SK-N-SH (cell line): Measurements from ENCODE around the gene PRPF6. TPM values are rescaled to one million over a fixed set of nuclear protein-coding genes. Genes with fewer than 3 reads are reported as not detected.

Experiments
- CTCF ChIA-PET: fragments of 300-600, 350-600 bp; formaldehyde crosslinking; extraction: SDS; loops from one replicate; lab custom pipeline; 2021; lab: Yijun Ruan, JAX
- POLR2A ChIA-PET: fragments of 350-600 bp; sonication (Branson Sonifier 250); formaldehyde crosslinking; extraction: SDS; loops from one replicate; lab custom pipeline; 2020; ENCODE audit warnings: antibody characterized with exemption, inconsistent platforms; lab: Yijun Ruan, JAX
- DNase-seq: peaks from one replicate; pipeline ENCODE4 v3.0.0; 2012
- H2AFZ ChIP-seq: fragments of 200-600 bp; sonication (generic); 2 replicates; pipeline ENCODE4 v1.8.1; 2016; ENCODE audit warnings: antibody characterized with exemption, mild to moderate bottlenecking, low read depth
- H3F3A ChIP-seq: fragments of 200-600 bp; sonication (generic); replicated peaks from 2 replicates; pipeline ENCODE3; 2016; ENCODE audit warnings: antibody characterized with exemption, mild to moderate bottlenecking; ENCODE audit not compliant: insufficient read depth
- H3K27ac ChIP-seq, 2 experiments: fragments of 200-500 bp in 1 of 2; fragments of 200-600 bp in 1 of 2; sonication (Bioruptor generic) in 1 of 2; sonication (generic), shearing (Covaris generic) in 1 of 2; 2 replicates each; pipeline versions ENCODE4 v1.5.1 to v1.6.1; 2014 to 2016; ENCODE audit warnings: low read depth in 2 of 2, inconsistent platforms in 1 of 2, low read length in 1 of 2, mild to moderate bottlenecking in 1 of 2, mixed read lengths in 1 of 2
- H3K27me3 ChIP-seq: fragments of 200-600 bp; sonication (generic), shearing (Covaris generic); 2 replicates; pipeline ENCODE4 v1.6.1; 2016; ENCODE audit warnings: mixed run types; ENCODE audit not compliant: insufficient read depth
- H3K36me3 ChIP-seq, 2 experiments: fragments of 200-500 bp in 1 of 2; fragments of 200-600 bp in 1 of 2; sonication (Bioruptor generic) in 1 of 2; sonication (generic) in 1 of 2; replicated peaks in 1 of 2; 2 replicates each; pipeline versions ENCODE3 to v1.5.1; 2014 to 2016; ENCODE audit warnings: low read length in 1 of 2, mild to moderate bottlenecking in 1 of 2; ENCODE audit not compliant: insufficient read depth in 2 of 2, control insufficient read depth in 1 of 2
- H3K4me1 ChIP-seq, 2 experiments: fragments of 200-500 bp in 1 of 2; fragments of 200-600 bp in 1 of 2; sonication (Bioruptor generic) in 1 of 2; sonication (generic), shearing (Covaris generic) in 1 of 2; 2 replicates each; pipeline versions ENCODE4 v1.5.1 to v1.6.1; 2014 to 2016; ENCODE audit warnings: low read depth in 1 of 2, low read length in 1 of 2, mixed run types in 1 of 2; ENCODE audit not compliant: insufficient read depth in 2 of 2, control insufficient read depth in 1 of 2
- H3K4me2 ChIP-seq: fragments of 200-600 bp; sonication (generic), shearing (Covaris generic); 2 replicates; pipeline ENCODE4 v1.6.1; 2017; ENCODE audit warnings: mixed run types
- H3K4me3 ChIP-seq, 2 experiments: fragments of 200-500 bp in 1 of 2; fragments of 200-600 bp in 1 of 2; sonication (Bioruptor generic) in 1 of 2; sonication (generic), shearing (Covaris generic) in 1 of 2; 2 replicates each; pipeline versions ENCODE4 v1.5.1 to v1.8.1; 2014 to 2016; ENCODE audit warnings: low read depth in 2 of 2, inconsistent platforms in 1 of 2, low read length in 1 of 2, mild to moderate bottlenecking in 1 of 2, mixed read lengths in 1 of 2, moderate library complexity in 1 of 2
- H3K79me2 ChIP-seq: fragments of 200-600 bp; sonication (generic); 2 replicates; pipeline ENCODE4 v1.8.1; 2017; ENCODE audit warnings: mild to moderate bottlenecking; ENCODE audit not compliant: insufficient read depth
- H3K9ac ChIP-seq: fragments of 200-600 bp; sonication (generic); 2 replicates; pipeline ENCODE4 v1.6.1; 2017; ENCODE audit warnings: mixed run types
- H3K9me2 ChIP-seq: fragments of 200-600 bp; sonication (generic); 2 replicates; pipeline ENCODE4 v1.6.1; 2017; ENCODE audit warnings: mixed run types
- H3K9me3 ChIP-seq: fragments of 200-600 bp; sonication (generic); 2 replicates; pipeline ENCODE4 v1.6.1; 2017; ENCODE audit warnings: mixed run types, mild to moderate bottlenecking, moderate library complexity
- H4K20me1 ChIP-seq: fragments of 200-600 bp; sonication (generic); 2 replicates; pipeline ENCODE4 v1.6.1; 2017; ENCODE audit warnings: mild to moderate bottlenecking, mixed run types; ENCODE audit not compliant: insufficient read depth
- CTCF ChIP-seq: fragments of 200-600 bp; sonication (generic); IDR thresholded peaks from 2 replicates; pipeline ENCODE4 v1.6.1; 2017; ENCODE audit warnings: antibody characterized with exemption, mild to moderate bottlenecking, moderate library complexity
- EP300 ChIP-seq, 2 experiments: IDR thresholded peaks; 2 replicates each; pipeline versions ENCODE4 v1.4.0 to v1.6.1; 2012; ENCODE audit warnings: borderline replicate concordance in 1 of 2, low read depth in 1 of 2, low read length in 1 of 2
- JUND ChIP-seq: IDR thresholded peaks from 2 replicates; pipeline ENCODE4 v1.4.0; 2012
- NFIC ChIP-seq: IDR thresholded peaks from 2 replicates; pipeline ENCODE4 v1.4.0; 2012; ENCODE audit warnings: borderline replicate concordance
- NRF1 ChIP-seq: IDR thresholded peaks from 2 replicates; pipeline ENCODE4 v1.6.1; 2012; ENCODE audit warnings: low read depth, mild to moderate bottlenecking, low read length
- WGBS: methylation state at CpG from one replicate; pipeline ENCODE4 v1.1.6; 2017; ENCODE audit warnings: low lambda C conversion rate; 5-methylcytosine and 5-hydroxymethylcytosine counted together
- polyA plus RNA-seq, 3 experiments: library from polyadenylated mRNA; depleted of rRNA; stranded (reverse); fragments of >200 nt; gene quantifications; 2 replicates each; pipeline ENCODE4 v1.2.3, GENCODE V29; 2012
- TF ChIP-seq, protein P1 (sequence below): IDR thresholded peaks from 2 replicates; pipeline ENCODE4 v1.4.0; 2012; ENCODE audit warnings: low read depth

Gene PRPF6
- polyA plus RNA-seq, 1 of the 3 experiments (the other 2 are of a cell fraction), result 59.1 TPM

DNA sequence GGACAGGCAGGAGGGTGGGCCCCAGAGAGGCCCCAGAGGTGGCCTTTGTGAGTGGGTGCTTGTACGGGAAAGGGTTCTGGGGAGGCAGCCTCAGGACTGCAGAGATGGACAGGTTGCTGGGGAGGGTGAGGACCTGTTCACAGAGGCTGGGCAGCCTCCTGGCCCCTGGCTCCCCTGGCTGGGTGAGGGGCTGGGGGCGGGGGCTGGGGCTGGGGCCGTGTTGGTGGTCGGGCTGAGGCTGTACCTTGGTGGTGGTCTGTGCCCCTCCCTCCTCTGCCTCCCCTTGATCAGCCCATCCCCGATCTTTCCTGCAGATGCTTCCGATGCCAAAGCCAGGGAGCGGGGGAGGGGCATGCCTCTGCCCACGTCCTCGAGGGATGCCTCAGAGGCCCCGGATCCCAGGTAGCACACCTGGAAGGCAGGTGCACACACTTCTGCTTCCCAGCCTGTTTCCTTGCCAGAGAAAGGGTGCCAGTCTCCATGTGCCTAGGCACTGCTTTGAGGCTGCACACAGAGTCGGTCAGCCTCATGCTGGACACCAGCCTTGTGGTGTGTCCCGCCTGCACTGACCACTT lies 86.9 kb downstream of the PRPF6 start:
- ChIA-PET POLR2A (no interaction called here), CTCF (interaction anchor here (1.0 to 2.9 kb wide), 7 partner anchors 9 to 88 kb away, joined by 4 to 19 read pairs (median 5); partner anchors contain the start of genes LKAAEAR1 and SAMD10)
- Histone ChIP-seq H3K79me2 (peaks cover 15% of the 10 kb centered on the region; the same call in 1 of the 2 replicates), H3K27ac (no peak overlapping the region), H3K36me3 (peaks cover 0 to 6% of the 10 kb centered on the region in 2 experiments), H3K4me1 (peaks cover 9 to 15% of the 10 kb centered on the region in 2 experiments; a peak in 2 of 4 replicates), H3K27me3 (no peaks in the 10 kb centered on the region), H3F3A (peaks cover 4% of the 10 kb centered on the region), H3K4me3 (no peak overlapping the region), H4K20me1 (no peaks in the 10 kb centered on the region), H2AFZ (no peak overlapping the region), H3K9ac (no peak overlapping the region), H3K4me2 (no peak overlapping the region), H3K9me2 (no peaks in the 10 kb centered on the region), H3K9me3 (no peaks in the 10 kb centered on the region)
- WGBS, result 87% methylated on average over 4 of the region's 12 CpGs
- no peak for TF ChIP-seq JUND
- no peak for DNase-seq

GRCh38 chr20:64068386-64069208 lies 87.7 kb downstream of the PRPF6 start:
- ChIA-PET CTCF (interaction anchor here (0.7 to 2.9 kb wide), 11 partner anchors 10 to 94 kb away, joined by 3 to 21 read pairs (median 4); partner anchors contain the start of genes LKAAEAR1, OPRL1 and RGS19), POLR2A (no interaction called here)
- Histone ChIP-seq H3K36me3 (peaks cover 0 to 14% of the 10 kb centered on the region in 2 experiments), H4K20me1 (no peaks in the 10 kb centered on the region), H3K9me2 (no peaks in the 10 kb centered on the region), H3K4me3 (no peak overlapping the region), H2AFZ (no peak overlapping the region), H3K27me3 (no peaks in the 10 kb centered on the region), H3K4me2 (no peak overlapping the region), H3K9me3 (no peaks in the 10 kb centered on the region), H3F3A (peaks cover 4% of the 10 kb centered on the region), H3K9ac (no peak overlapping the region), H3K27ac (no peak overlapping the region), H3K4me1 (peaks cover 9 to 14% of the 10 kb centered on the region in 2 experiments; a peak in 2 of 4 replicates), H3K79me2 (peaks cover 8% of the 10 kb centered on the region; the same call in 1 of the 2 replicates)
- 80% methylated on average over 1 of the region's 12 CpGs for WGBS
- TF ChIP-seq NFIC (no peak), EP300 (IDR thresholded peaks at IDR 0.05; ENCODE audit: borderline replicate concordance in 1 of 2, low read depth in 1 of 2, low read length in 1 of 2) (no peak), NRF1 (no peak), CTCF (no peak)
- TF ChIP-seq, protein P1, sequence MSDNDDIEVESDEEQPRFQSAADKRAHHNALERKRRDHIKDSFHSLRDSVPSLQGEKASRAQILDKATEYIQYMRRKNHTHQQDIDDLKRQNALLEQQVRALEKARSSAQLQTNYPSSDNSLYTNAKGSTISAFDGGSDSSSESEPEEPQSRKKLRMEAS, result no peak
- DNase-seq, result no peak
